Activated naive CD8-positive, alpha-beta T cell treated with anti-CD3 and anti-CD28 coated beads, Interleukin-2, amount 50 U/mL, for 24 hours (primary cell): ENCODE results near the gene TIGD6.

Experiments
- ATAC-seq: fragments of 150-1000 bp; cut with Tn5 transposase; one replicate; pipeline ENCODE4 v1.10.0; 2021
- DNase-seq: peaks from one replicate; pipeline ENCODE4 v3.0.0; 2021
- H3K27ac Mint-ChIP-seq: one replicate; pipeline ENCODE4 v1.8.0; 2021; ENCODE audit warnings: mild to moderate bottlenecking, mixed read lengths
- H3K27me3 Mint-ChIP-seq: one replicate; pipeline ENCODE4 v1.8.0; 2021; ENCODE audit warnings: mixed read lengths
- H3K36me3 Mint-ChIP-seq: one replicate; pipeline ENCODE4 v1.8.0; 2021; ENCODE audit warnings: low read depth, mixed read lengths
- H3K4me1 Mint-ChIP-seq: one replicate; pipeline ENCODE4 v1.8.0; 2021; ENCODE audit warnings: mixed read lengths
- H3K4me3 Mint-ChIP-seq: one replicate; pipeline ENCODE4 v1.8.0; 2021; ENCODE audit warnings: mild to moderate bottlenecking, moderate library complexity, mixed read lengths
- H3K9me3 Mint-ChIP-seq: one replicate; pipeline ENCODE4 v1.8.0; 2021; ENCODE audit warnings: mixed read lengths

The TIGD6 gene

DNA sequence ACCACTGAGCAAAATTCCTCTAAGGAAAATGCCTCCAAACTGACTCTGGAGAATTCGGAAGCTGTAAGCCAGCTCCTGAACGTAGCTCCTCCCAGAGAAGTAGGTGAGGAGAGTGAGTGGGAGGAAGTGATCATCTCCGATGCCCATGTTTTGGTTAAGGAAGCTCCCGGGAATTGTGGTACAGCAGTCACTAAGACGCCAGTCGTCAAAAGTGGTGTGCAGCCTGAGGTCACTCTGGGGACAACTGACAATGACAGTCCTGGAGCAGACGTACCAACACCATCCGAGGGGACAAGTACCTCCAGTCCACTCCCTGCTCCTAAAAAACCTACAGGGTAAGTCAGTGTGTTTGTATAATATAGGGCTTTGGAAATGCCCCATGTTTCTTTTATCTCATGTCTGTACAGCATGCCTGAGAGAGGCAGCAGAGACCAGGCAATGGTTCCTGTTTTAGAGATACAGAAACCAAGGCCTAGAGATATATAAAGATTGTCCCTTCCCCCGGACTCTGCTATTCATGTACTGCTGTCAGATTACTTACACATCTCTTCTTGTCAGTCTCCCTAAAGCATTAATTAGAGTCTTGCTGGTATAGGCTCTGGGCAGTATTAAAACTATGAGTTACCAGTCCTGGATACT is 24.0 kb upstream of the TIGD6 start:
- ATAC-seq: no peak
- H3K4me3 Mint-ChIP-seq: no peak overlapping the region
- DNase-seq: no peak
- H3K36me3 Mint-ChIP-seq: peaks cover 68% of the 10 kb centered on the region
- no peaks in the 10 kb centered on the region for H3K27me3 Mint-ChIP-seq
- no peaks in the 10 kb centered on the region for H3K9me3 Mint-ChIP-seq
- no peak overlapping the region for H3K27ac Mint-ChIP-seq
- peaks cover 14% of the 10 kb centered on the region for H3K4me1 Mint-ChIP-seq

- no peak for DNase-seq
- H3K4me3 Mint-ChIP-seq: no peak overlapping the region
- no peaks in the 10 kb centered on the region for H3K27me3 Mint-ChIP-seq
- ATAC-seq: no peak
- peaks cover 14% of the 10 kb centered on the region for H3K4me1 Mint-ChIP-seq
- H3K36me3 Mint-ChIP-seq: peaks cover 70% of the 10 kb centered on the region
- no peak overlapping the region for H3K27ac Mint-ChIP-seq
- no peaks in the 10 kb centered on the region for H3K9me3 Mint-ChIP-seq
These were observed 22.7 kb upstream of the TIGD6 start for GRCh38 chr5:150023136-150023535.

GRCh38 chr5:150022681-150023080 is 22.2 kb upstream of the TIGD6 start:
- Mint-ChIP-seq H3K27ac (no peak overlapping the region), H3K4me1 (peaks cover 14% of the 10 kb centered on the region), H3K4me3 (no peak overlapping the region), H3K36me3 (peaks cover 66% of the 10 kb centered on the region), H3K27me3 (no peaks in the 10 kb centered on the region), H3K9me3 (no peaks in the 10 kb centered on the region)
- no peak for ATAC-seq
- no peak for DNase-seq

DNA sequence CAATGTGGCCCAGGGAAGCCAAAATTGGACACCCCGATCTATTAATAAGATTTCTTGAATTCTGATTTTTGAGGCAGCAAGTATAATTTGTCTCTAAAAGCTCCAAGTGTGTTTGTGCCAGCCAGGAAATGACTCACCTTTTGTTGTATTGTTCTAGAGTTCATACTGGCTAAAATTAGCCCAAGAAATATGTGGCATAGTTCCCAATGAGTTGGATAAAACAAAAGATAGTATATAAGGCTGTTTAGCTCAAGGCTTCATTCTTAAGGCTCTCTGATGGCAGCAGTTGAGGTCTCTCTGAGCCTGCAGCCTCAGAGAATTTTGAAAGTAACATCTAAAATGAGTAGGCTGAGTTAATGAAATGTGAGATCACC is 21.7 kb upstream of the TIGD6 start:
- ATAC-seq (no peak), DNase-seq (no peak)
- H3K4me1 Mint-ChIP-seq: peaks cover 14% of the 10 kb centered on the region
- peak overlapping the region; percentile 52 for H3K27ac Mint-ChIP-seq
- no peaks in the 10 kb centered on the region for H3K9me3 Mint-ChIP-seq
- H3K27me3 Mint-ChIP-seq: no peaks in the 10 kb centered on the region
- H3K4me3 Mint-ChIP-seq: no peak overlapping the region
- H3K36me3 Mint-ChIP-seq: peaks cover 68% of the 10 kb centered on the region

GRCh38 chr5:150021491-150022157 is 21.2 kb upstream of the TIGD6 start:
- DNase-seq (no peak), ATAC-seq (no peak)
- Mint-ChIP-seq H3K27me3 (no peaks in the 10 kb centered on the region), H3K27ac (peak overlapping the region; percentile 52), H3K36me3 (peaks cover 69% of the 10 kb centered on the region), H3K9me3 (no peaks in the 10 kb centered on the region), H3K4me1 (peaks cover 15% of the 10 kb centered on the region), H3K4me3 (no peak overlapping the region)

- ATAC-seq (no peak), DNase-seq (no peak)
- H3K9me3 Mint-ChIP-seq: peaks cover 6% of the 10 kb centered on the region
- H3K27me3 Mint-ChIP-seq: no peaks in the 10 kb centered on the region
- H3K4me1 Mint-ChIP-seq: peaks cover 15% of the 10 kb centered on the region
- no peak overlapping the region for H3K4me3 Mint-ChIP-seq
- no peak overlapping the region for H3K27ac Mint-ChIP-seq
- H3K36me3 Mint-ChIP-seq: peaks cover 75% of the 10 kb centered on the region
These were observed 19.8 kb upstream of the TIGD6 start for GRCh38 chr5:150020249-150020648.

- Mint-ChIP-seq H3K27ac (no peak overlapping the region), H3K4me1 (peaks cover 15% of the 10 kb centered on the region), H3K36me3 (peaks cover 85% of the 10 kb centered on the region), H3K9me3 (peaks cover 6% of the 10 kb centered on the region), H3K27me3 (no peaks in the 10 kb centered on the region), H3K4me3 (no peak overlapping the region)
- ATAC-seq (no peak), DNase-seq (no peak)
These were observed 17.0 kb upstream of the TIGD6 start for GRCh38 chr5:150017226-150018005.

- ATAC-seq (no peak), DNase-seq (no peak)
- Mint-ChIP-seq H3K36me3 (peaks cover 82% of the 10 kb centered on the region), H3K27ac (no peak overlapping the region), H3K4me3 (no peak overlapping the region), H3K27me3 (no peaks in the 10 kb centered on the region), H3K9me3 (peaks cover 6% of the 10 kb centered on the region), H3K4me1 (peaks cover 8% of the 10 kb centered on the region)
These were observed 16.1 kb upstream of the TIGD6 start for GRCh38 chr5:150016537-150016936.

DNA sequence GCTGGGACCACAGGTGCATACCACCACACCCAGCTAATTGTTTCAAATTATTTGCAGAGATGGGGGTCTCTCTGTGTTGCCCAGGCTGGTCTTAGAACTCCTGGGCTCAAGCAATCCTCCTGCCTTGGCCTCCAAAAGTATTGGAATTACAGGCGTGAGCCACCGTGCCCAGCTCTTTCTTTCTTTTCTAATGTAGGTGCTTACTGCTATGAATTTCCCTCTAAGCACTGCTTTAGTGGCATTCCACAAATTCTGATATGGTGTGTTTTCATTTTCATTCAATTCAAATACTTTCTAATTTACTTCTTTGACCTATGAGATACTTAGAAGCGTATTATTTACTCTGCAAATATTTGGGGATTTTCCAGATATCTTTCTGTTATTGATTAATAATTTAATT is 15.0 kb upstream of the TIGD6 start:
- Mint-ChIP-seq H3K36me3 (peaks cover 83% of the 10 kb centered on the region), H3K9me3 (peaks cover 6% of the 10 kb centered on the region), H3K4me3 (no peak overlapping the region), H3K27me3 (no peaks in the 10 kb centered on the region), H3K27ac (no peak overlapping the region), H3K4me1 (peaks cover 7% of the 10 kb centered on the region)
- ATAC-seq (no peak), DNase-seq (no peak)

- H3K36me3 Mint-ChIP-seq: peaks cover 82% of the 10 kb centered on the region
- H3K27me3 Mint-ChIP-seq: no peaks in the 10 kb centered on the region
- peaks cover 5% of the 10 kb centered on the region for H3K4me1 Mint-ChIP-seq
- no peak for DNase-seq
- peak; percentile 28 for ATAC-seq
- no peak overlapping the region for H3K27ac Mint-ChIP-seq
- no peak overlapping the region for H3K4me3 Mint-ChIP-seq
- H3K9me3 Mint-ChIP-seq: peaks cover 6% of the 10 kb centered on the region
These were observed 14.0 kb upstream of the TIGD6 start for GRCh38 chr5:150014456-150014855.

DNA sequence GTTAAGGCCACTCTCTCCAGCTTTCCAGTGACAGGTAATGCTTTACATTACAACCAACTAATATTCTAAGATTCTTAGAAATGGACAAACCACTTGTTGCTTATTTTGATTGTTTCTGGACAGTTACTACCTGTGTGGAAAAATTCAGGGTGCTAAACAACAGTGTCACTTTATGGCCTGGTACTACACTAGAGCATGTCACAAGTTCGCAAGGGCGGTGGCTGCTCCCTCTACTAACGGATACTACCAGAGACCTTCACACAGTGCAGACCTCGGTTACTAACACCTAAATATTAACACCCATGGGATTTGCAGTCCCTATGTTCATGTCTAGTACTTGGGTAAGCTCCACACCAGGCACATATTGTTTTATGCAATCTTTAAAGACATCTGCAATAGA is 13.5 kb upstream of the TIGD6 start:
- no peak overlapping the region for H3K27ac Mint-ChIP-seq
- peaks cover 5% of the 10 kb centered on the region for H3K4me1 Mint-ChIP-seq
- no peak overlapping the region for H3K4me3 Mint-ChIP-seq
- DNase-seq (no peak), ATAC-seq (no peak)
- H3K9me3 Mint-ChIP-seq: peaks cover 6% of the 10 kb centered on the region
- H3K27me3 Mint-ChIP-seq: no peaks in the 10 kb centered on the region
- H3K36me3 Mint-ChIP-seq: peaks cover 77% of the 10 kb centered on the region

- H3K27ac Mint-ChIP-seq: no peak overlapping the region
- DNase-seq (no peak), ATAC-seq (peak; percentile 53)
These were observed 9.4 kb upstream of the TIGD6 start for GRCh38 chr5:150009671-150010387.

GRCh38 chr5:150007050-150007449 is 6.6 kb upstream of the TIGD6 start:
- DNase-seq: no peak
- no peak overlapping the region for H3K4me3 Mint-ChIP-seq
- H3K27me3 Mint-ChIP-seq: no peaks in the 10 kb centered on the region
- H3K27ac Mint-ChIP-seq: peak overlapping the region; percentile 29
- peaks cover 54% of the 10 kb centered on the region for H3K36me3 Mint-ChIP-seq
- H3K4me1 Mint-ChIP-seq: peaks cover 31% of the 10 kb centered on the region
- H3K9me3 Mint-ChIP-seq: no peaks in the 10 kb centered on the region
- no peak for ATAC-seq

More at GRCh38 chr5:150009671-150010387, 9.4 kb upstream of the TIGD6 start:
- Mint-ChIP-seq H3K4me3 (no peak overlapping the region), H3K4me1 (peaks cover 14% of the 10 kb centered on the region), H3K36me3 (peaks cover 63% of the 10 kb centered on the region), H3K27me3 (no peaks in the 10 kb centered on the region), H3K9me3 (no peaks in the 10 kb centered on the region)

DNA sequence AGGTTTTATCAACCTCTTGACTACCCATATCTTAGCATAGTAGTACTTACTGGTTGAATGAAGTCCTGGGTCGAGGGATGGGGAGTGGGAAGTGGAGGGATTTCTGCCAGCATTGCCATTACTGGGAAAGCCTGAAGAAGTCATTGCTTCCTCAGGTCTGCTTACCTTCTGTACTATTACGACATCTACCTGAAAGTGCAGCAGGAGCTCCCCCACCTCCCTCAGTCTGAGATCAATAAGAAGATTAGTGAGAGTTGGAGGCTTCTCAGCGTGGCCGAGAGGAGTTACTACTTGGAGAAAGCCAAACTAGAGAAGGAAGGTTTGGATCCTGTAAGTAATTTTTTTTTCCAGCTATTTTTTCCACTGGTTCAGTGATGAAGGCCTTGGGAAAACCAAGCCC is 5.9 kb upstream of the TIGD6 start:
- no peaks in the 10 kb centered on the region for H3K9me3 Mint-ChIP-seq
- H3K36me3 Mint-ChIP-seq: peaks cover 53% of the 10 kb centered on the region
- ATAC-seq: no peak
- DNase-seq: no peak
- no peaks in the 10 kb centered on the region for H3K27me3 Mint-ChIP-seq
- peaks cover 36% of the 10 kb centered on the region for H3K4me1 Mint-ChIP-seq
- no peak overlapping the region for H3K4me3 Mint-ChIP-seq
- H3K27ac Mint-ChIP-seq: no peak overlapping the region
